Immature natural killer cell (primary cell): ENCODE results near the gene ANAPC13. TPM values are rescaled to one million over a fixed set of nuclear protein-coding genes. Genes with fewer than 3 reads are reported as not detected.

Experiments used
- DNase-seq, 3 donors: peaks; one replicate each; pipeline ENCODE4 v3.0.0; 2022; ENCODE audit warnings: mixed read lengths in 1 of 3
- H3K27ac Mint-ChIP-seq, 6 donors: one replicate each; pipeline ENCODE4 v1.8.0; 2020; ENCODE audit warnings: mixed read lengths in 6 of 6, mild to moderate bottlenecking in 5 of 6, inconsistent platforms in 4 of 6, moderate library complexity in 3 of 6
- H3K27me3 Mint-ChIP-seq, 3 donors: one replicate each; pipeline ENCODE4 v1.8.0; 2020 to 2021; ENCODE audit warnings: low read depth in 3 of 3, mild to moderate bottlenecking in 3 of 3, mixed read lengths in 3 of 3, moderate library complexity in 3 of 3, inconsistent platforms in 1 of 3
- H3K36me3 Mint-ChIP-seq, 3 donors: one replicate each; pipeline ENCODE4 v1.8.0; 2020; ENCODE audit warnings: mixed read lengths in 3 of 3, inconsistent platforms in 2 of 3, mild to moderate bottlenecking in 2 of 3
- H3K4me1 Mint-ChIP-seq, 2 donors: one replicate each; pipeline ENCODE4 v1.8.0; 2020; ENCODE audit warnings: inconsistent platforms in 2 of 2, mild to moderate bottlenecking in 2 of 2, mixed read lengths in 2 of 2, moderate library complexity in 1 of 2
- H3K4me3 Mint-ChIP-seq, 5 donors: one replicate each; pipeline ENCODE4 v1.8.0; 2020; ENCODE audit warnings: mild to moderate bottlenecking in 5 of 5, mixed read lengths in 5 of 5, inconsistent platforms in 3 of 5, moderate library complexity in 3 of 5
- H3K9me3 Mint-ChIP-seq, 6 donors: one replicate each; pipeline ENCODE4 v1.8.0; 2020; ENCODE audit warnings: mild to moderate bottlenecking in 6 of 6, mixed read lengths in 6 of 6, inconsistent platforms in 4 of 6, moderate library complexity in 3 of 6
- polyA plus RNA-seq, 3 donors: library from polyadenylated mRNA; unstranded; fragments of 300-500 nt; fragmentation: Illumina TruSeq; gene quantifications; one replicate each; pipeline ENCODE4 v1.2.3, GENCODE V29; 2021

Gene ANAPC13
- polyA plus RNA-seq, 3 donors from 2014 or later, result 43.6 to 64.4 (median 58.4) TPM

GRCh38 chr3:134503266-134503665, 17.5 kb upstream of the ANAPC13 start:
- Mint-ChIP-seq H3K36me3 (peaks cover 33 to 57% (median 36%) of the 10 kb centered on the region in 3 donors), H3K27ac (no peak overlapping the region)

GRCh38 chr3:134496471-134497071, 10.8 kb upstream of the ANAPC13 start:
- H3K9me3 Mint-ChIP-seq, result no peaks in the 10 kb centered on the region
- peak overlapping the region in 1 of 6 donors; percentile 37 for H3K27ac Mint-ChIP-seq
- peaks cover 29 to 56% of the 10 kb centered on the region in 2 donors for H3K4me1 Mint-ChIP-seq
- H3K27me3 Mint-ChIP-seq, result peaks cover 0 to 2% (median 0%) of the 10 kb centered on the region in 3 donors
- H3K4me3 Mint-ChIP-seq, result peak overlapping the region in 3 of 5 donors; percentile 31 to 41 (median 36)
- peak in 1 of 3 donors; percentile 16 for DNase-seq
- peaks cover 13 to 32% (median 26%) of the 10 kb centered on the region in 3 donors for H3K36me3 Mint-ChIP-seq

More at GRCh38 chr3:134503266-134503665, 17.5 kb upstream of the ANAPC13 start:
- H3K4me3 Mint-ChIP-seq, result no peak overlapping the region
- peaks cover 0 to 16% (median 9%) of the 10 kb centered on the region in 6 donors for H3K9me3 Mint-ChIP-seq
- peaks cover 23 to 44% of the 10 kb centered on the region in 2 donors for H3K4me1 Mint-ChIP-seq
- peaks cover 0 to 2% (median 0%) of the 10 kb centered on the region in 3 donors for H3K27me3 Mint-ChIP-seq
- DNase-seq, result no peak

- Mint-ChIP-seq H3K27me3 (peaks cover 0 to 2% (median 0%) of the 10 kb centered on the region in 3 donors), H3K27ac (no peak overlapping the region), H3K4me1 (peaks cover 29 to 53% of the 10 kb centered on the region in 2 donors), H3K4me3 (peak overlapping the region in 1 of 5 donors; percentile 36), H3K9me3 (no peaks in the 10 kb centered on the region), H3K36me3 (peaks cover 11 to 29% (median 23%) of the 10 kb centered on the region in 3 donors)
- DNase-seq, result no peak
These were observed 10.2 kb upstream of the ANAPC13 start for GRCh38 chr3:134495980-134496379.

- peaks cover 30 to 47% of the 10 kb centered on the region in 2 donors for H3K4me1 Mint-ChIP-seq
- H3K27ac Mint-ChIP-seq, result no peak overlapping the region
- no peaks in the 10 kb centered on the region for H3K9me3 Mint-ChIP-seq
- no peak overlapping the region for H3K4me3 Mint-ChIP-seq
- peaks cover 6 to 23% (median 18%) of the 10 kb centered on the region in 3 donors for H3K36me3 Mint-ChIP-seq
- peaks cover 0 to 3% (median 0%) of the 10 kb centered on the region in 3 donors for H3K27me3 Mint-ChIP-seq
- DNase-seq, result no peak
These were observed 8.7 kb upstream of the ANAPC13 start for GRCh38 chr3:134494495-134494894.

- Mint-ChIP-seq H3K4me1 (peaks cover 37 to 61% of the 10 kb centered on the region in 2 donors), H3K4me3 (peak overlapping the region; percentile 77 to 100 (median 100)), H3K27ac (peak overlapping the region; percentile 43 to 100 (median 99)), H3K9me3 (no peaks in the 10 kb centered on the region), H3K36me3 (peaks cover 4 to 12% (median 8%) of the 10 kb centered on the region in 3 donors), H3K27me3 (peaks cover 8 to 19% (median 15%) of the 10 kb centered on the region in 3 donors)
- no peak for DNase-seq
These were observed 1.6 kb upstream of the ANAPC13 start for GRCh38 chr3:134487406-134487805.

GRCh38 chr3:134486577-134487041, 824 bp upstream of the ANAPC13 start:
- Mint-ChIP-seq H3K36me3 (peaks cover 5 to 17% (median 12%) of the 10 kb centered on the region in 3 donors), H3K4me3 (peak overlapping the region; percentile 99 to 100 (median 100)), H3K27ac (peak overlapping the region; percentile 98 to 100 (median 100)), H3K9me3 (no peaks in the 10 kb centered on the region), H3K27me3 (peaks cover 8 to 19% (median 15%) of the 10 kb centered on the region in 3 donors), H3K4me1 (peaks cover 38 to 65% of the 10 kb centered on the region in 2 donors)
- DNase-seq, result no peak

GRCh38 chr3:134485075-134485717, 589 bp downstream of the ANAPC13 start:
- peaks cover 11 to 20% (median 17%) of the 10 kb centered on the region in 3 donors for H3K36me3 Mint-ChIP-seq
- no peaks in the 10 kb centered on the region for H3K9me3 Mint-ChIP-seq
- peaks cover 8 to 19% (median 15%) of the 10 kb centered on the region in 3 donors for H3K27me3 Mint-ChIP-seq
- peak overlapping the region; percentile 98 to 100 (median 100) for H3K27ac Mint-ChIP-seq
- H3K4me3 Mint-ChIP-seq, result peak overlapping the region; percentile 99 to 100 (median 100)
- peaks cover 37 to 65% of the 10 kb centered on the region in 2 donors for H3K4me1 Mint-ChIP-seq
- DNase-seq, result no peak

- peaks cover 15 to 26% (median 21%) of the 10 kb centered on the region in 3 donors for H3K36me3 Mint-ChIP-seq
- no peak for DNase-seq
- no peaks in the 10 kb centered on the region for H3K9me3 Mint-ChIP-seq
- H3K27me3 Mint-ChIP-seq, result peaks cover 8 to 18% (median 15%) of the 10 kb centered on the region in 3 donors
- H3K27ac Mint-ChIP-seq, result peak overlapping the region in 4 of 6 donors; percentile 4 to 25 (median 17)
- H3K4me3 Mint-ChIP-seq, result peak overlapping the region in 4 of 5 donors; percentile 42 to 100 (median 70)
- peaks cover 37 to 60% of the 10 kb centered on the region in 2 donors for H3K4me1 Mint-ChIP-seq
These were observed 2.4 kb downstream of the ANAPC13 start for GRCh38 chr3:134483195-134483900.

GRCh38 chr3:134482622-134483021, 3.2 kb downstream of the ANAPC13 start:
- Mint-ChIP-seq H3K27ac (peak overlapping the region in 2 of 6 donors; percentile 17 to 35), H3K4me1 (peaks cover 29 to 53% of the 10 kb centered on the region in 2 donors), H3K27me3 (peaks cover 8 to 18% (median 15%) of the 10 kb centered on the region in 3 donors), H3K4me3 (no peak overlapping the region), H3K9me3 (no peaks in the 10 kb centered on the region), H3K36me3 (peaks cover 18 to 32% (median 26%) of the 10 kb centered on the region in 3 donors)
- DNase-seq, result no peak

GRCh38 chr3:134481166-134481565, 4.6 kb downstream of the ANAPC13 start:
- no peaks in the 10 kb centered on the region for H3K9me3 Mint-ChIP-seq
- H3K27ac Mint-ChIP-seq, result peak overlapping the region in 1 of 6 donors; percentile 33
- peaks cover 8 to 18% (median 14%) of the 10 kb centered on the region in 3 donors for H3K27me3 Mint-ChIP-seq
- no peak overlapping the region for H3K4me3 Mint-ChIP-seq
- peaks cover 27 to 42% (median 29%) of the 10 kb centered on the region in 3 donors for H3K36me3 Mint-ChIP-seq
- no peak for DNase-seq
- peaks cover 18 to 40% of the 10 kb centered on the region in 2 donors for H3K4me1 Mint-ChIP-seq

- DNase-seq, result no peak
- no peak overlapping the region for H3K27ac Mint-ChIP-seq
- H3K27me3 Mint-ChIP-seq, result peaks cover 3 to 12% (median 8%) of the 10 kb centered on the region in 3 donors
- H3K9me3 Mint-ChIP-seq, result no peaks in the 10 kb centered on the region
- no peak overlapping the region for H3K4me3 Mint-ChIP-seq
- H3K4me1 Mint-ChIP-seq, result peaks cover 18 to 36% of the 10 kb centered on the region in 2 donors
- peaks cover 27 to 46% (median 29%) of the 10 kb centered on the region in 3 donors for H3K36me3 Mint-ChIP-seq
These were observed 5.2 kb downstream of the ANAPC13 start for GRCh38 chr3:134480546-134480945.

- H3K9me3 Mint-ChIP-seq, result no peaks in the 10 kb centered on the region
- no peak for DNase-seq
- H3K27ac Mint-ChIP-seq, result no peak overlapping the region
- no peak overlapping the region for H3K4me3 Mint-ChIP-seq
- peaks cover 3 to 10% of the 10 kb centered on the region in 2 donors for H3K4me1 Mint-ChIP-seq
- H3K36me3 Mint-ChIP-seq, result peaks cover 21 to 41% (median 27%) of the 10 kb centered on the region in 3 donors
- H3K27me3 Mint-ChIP-seq, result no peaks in the 10 kb centered on the region
These were observed 7.8 kb downstream of the ANAPC13 start for GRCh38 chr3:134477938-134478337.

- H3K4me3 Mint-ChIP-seq, result no peak overlapping the region
- H3K36me3 Mint-ChIP-seq, result peaks cover 16 to 33% (median 22%) of the 10 kb centered on the region in 3 donors
These were observed 8.8 kb downstream of the ANAPC13 start for GRCh38 chr3:134477002-134477401.

More at GRCh38 chr3:134477002-134477401, 8.8 kb downstream of the ANAPC13 start:
- H3K27ac Mint-ChIP-seq, result no peak overlapping the region
- DNase-seq, result no peak
- peaks cover 0 to under 1% of the 10 kb centered on the region in 2 donors for H3K4me1 Mint-ChIP-seq
- H3K27me3 Mint-ChIP-seq, result no peaks in the 10 kb centered on the region
- H3K9me3 Mint-ChIP-seq, result no peaks in the 10 kb centered on the region
